GM12892 (cell line): Measurements from ENCODE around the gene EFHD2.

Experiments
- POLR2A ChIP-seq: IDR thresholded peaks from 2 replicates; pipeline ENCODE4 v1.6.1; 2011; ENCODE audit warnings: low read depth, low read length, control low read depth
- POLR2AphosphoS5 ChIP-seq: IDR thresholded peaks from 2 replicates; pipeline ENCODE4 v1.6.1; 2011; ENCODE audit warnings: low read depth, low read length, control low read depth
- TAF1 ChIP-seq: IDR thresholded peaks from 2 replicates; pipeline ENCODE4 v1.6.1; 2011; ENCODE audit warnings: low read depth, mild to moderate bottlenecking, control low read depth, low read length, borderline replicate concordance

DNA sequence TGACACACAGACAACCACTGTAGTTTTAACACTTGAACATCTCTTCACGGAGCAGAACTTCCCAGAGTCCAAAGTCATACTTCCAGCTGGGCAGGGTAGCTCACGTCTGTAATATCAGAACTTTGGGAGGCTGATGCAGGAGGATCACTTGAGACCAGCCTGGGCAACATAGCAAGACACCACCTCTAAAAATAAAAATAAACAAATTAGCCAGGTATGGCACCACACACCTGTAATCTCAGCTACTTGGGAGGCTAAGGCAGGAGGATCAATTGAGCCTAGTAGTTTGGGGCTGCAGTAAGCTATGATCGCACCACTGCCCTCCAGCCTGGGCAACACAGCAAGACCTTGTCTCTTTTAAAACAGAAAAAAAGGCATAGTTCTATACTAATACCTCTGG is 24.3 kb upstream of the EFHD2 start:
- TF ChIP-seq POLR2A (no peak), TAF1 (no peak), POLR2AphosphoS5 (no peak)
